ENCODE data around the gene RBKS.
A peak's percentile ranks its signal among the peaks of the same experiment; 100 is the strongest.
"Not testable (repeated sequence)": the region's sequence is repeated elsewhere in the genome, so short reads cannot be mapped to it uniquely, and the experiment has no call there.

Gene RBKS

DNA sequence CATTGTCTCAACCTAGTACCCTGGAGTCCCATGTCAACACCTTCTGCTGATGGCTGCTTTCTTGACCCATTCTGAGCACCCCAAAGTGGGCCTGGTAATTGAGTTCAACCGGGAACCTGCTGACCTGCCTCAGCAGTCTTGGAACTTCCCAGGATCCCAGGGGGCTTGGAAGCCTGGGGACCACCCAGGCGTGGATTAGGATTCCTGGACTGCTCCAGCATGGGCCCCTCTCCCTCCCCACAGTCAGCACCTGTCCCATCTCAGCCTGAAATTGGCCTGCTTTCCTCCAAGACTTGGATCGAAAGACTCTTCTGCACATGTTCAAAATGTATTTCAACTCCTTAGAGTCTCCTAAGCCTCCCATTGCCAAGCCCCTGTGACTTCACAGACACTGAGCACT, 134.1 kb downstream of the RBKS start:
- no peak for DNase-seq

DNA sequence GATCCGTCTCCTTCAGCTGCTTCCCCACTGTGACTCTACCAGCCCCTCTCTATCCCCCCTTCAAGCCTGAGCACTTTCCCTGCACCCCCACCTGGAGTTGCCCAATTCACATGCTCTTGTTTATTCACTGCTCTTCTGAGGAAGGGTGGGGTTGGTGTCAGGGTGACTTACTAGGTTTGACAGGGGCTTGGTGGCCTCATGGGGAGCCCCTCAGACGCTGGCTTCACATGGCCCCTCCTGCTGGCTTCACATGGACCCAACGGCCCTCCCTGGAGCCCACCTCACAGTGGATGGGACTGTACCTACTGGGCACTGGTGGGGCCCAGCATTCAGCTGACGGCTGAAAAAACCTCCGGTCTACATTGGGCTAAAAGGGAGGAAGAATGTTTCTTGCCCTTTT, 135.4 kb downstream of the RBKS start:
- DNase-seq: no peak

GRCh38 chr2:27754138-27754588, 136.0 kb downstream of the RBKS start:
- peak; percentile 75 to 77 for DNase-seq

GRCh38 chr2:27752551-27753237, 137.5 kb downstream of the RBKS start:
- no peak for DNase-seq

GRCh38 chr2:27751377-27751776, 138.8 kb downstream of the RBKS start:
- DNase-seq: no peak

GRCh38 chr2:27748803-27749554, 141.2 kb downstream of the RBKS start:
- DNase-seq: not testable (repeated sequence)

DNA sequence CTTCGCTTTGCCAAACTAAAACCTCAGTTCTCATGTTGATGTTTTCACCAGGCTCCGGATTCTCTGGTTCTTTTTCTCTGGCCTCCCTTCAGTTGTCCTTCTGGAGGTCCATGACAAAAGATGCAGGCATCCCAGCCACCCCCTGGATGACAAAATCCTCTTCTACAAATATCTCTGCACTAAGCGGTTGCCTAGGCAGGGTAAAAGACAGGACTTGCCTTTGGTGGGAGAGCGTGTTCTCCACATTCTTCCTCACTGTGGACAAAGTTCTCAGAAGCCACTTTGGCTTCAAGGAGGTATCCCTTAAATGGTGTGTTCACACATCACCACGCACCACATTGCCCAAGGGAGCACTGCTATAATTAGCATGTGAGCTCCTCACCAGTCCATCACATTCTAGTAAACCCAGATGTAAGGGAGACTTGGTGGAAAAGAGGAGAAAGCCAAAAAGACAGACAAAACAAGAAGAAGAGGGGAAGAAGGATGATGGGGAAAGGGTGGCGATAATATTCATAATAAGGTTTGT, 142.3 kb downstream of the RBKS start:
- DNase-seq: no peak

DNA sequence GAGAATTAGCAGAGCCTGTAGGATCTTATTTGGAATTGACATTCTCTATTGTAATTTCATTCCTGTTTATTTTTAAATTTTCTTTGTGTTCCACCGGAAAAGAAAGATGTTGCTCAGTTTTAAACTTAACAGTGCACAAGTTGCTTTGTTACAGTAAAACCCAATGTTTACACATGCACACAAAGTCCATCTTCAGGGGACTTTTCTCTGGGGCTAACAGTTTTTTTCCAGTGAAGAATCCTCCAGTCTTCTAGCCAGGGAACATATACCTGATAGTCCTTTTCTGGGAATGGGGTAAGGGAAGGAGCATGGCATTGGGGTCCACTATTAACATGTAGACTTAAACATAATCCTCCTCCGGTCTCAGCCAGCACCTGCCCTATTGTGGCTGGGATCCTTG, 143.9 kb downstream of the RBKS start:
- DNase-seq: no peak

- DNase-seq: not testable (repeated sequence)
These were observed 144.7 kb downstream of the RBKS start for GRCh38 chr2:27745494-27745893.

DNA sequence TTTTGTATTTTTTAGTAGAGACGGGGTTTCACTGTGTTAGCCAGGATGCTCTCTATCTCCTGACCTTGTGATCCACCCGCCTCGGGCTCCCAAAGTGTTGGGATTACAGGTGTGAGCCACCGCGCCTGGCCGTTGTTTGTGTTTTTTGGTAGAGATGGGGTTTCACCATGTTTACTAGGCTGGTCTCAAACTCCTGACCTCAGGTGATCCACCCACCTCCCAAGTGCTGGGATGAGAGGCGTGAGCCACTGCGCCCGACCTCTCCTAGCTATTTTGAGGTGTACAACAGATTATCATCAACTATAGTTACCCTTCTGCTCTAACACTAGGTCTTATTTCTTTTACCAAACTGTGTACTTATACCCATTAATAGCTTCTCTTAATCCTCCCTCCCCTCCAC, 147.6 kb downstream of the RBKS start:
- no peak for DNase-seq

DNA sequence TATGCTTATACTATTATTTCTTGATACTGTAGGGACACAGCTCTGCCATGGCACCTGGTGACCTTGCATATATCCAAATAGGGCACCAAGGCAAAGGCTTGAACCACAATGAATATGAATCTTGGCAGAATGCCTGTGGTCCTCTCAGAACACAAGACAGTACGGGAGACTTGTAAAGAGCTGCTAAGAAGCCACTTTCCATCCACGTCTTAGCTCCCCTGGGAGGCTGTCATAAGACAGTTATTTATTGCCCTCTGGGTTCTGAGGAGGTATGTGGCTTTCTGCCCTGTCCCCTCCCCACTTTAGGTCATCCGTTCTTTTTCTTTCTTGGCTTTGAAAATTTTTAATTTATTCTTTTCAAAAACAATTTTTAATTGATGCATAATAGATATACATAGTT, 148.5 kb downstream of the RBKS start:
- no peak for DNase-seq

DNA sequence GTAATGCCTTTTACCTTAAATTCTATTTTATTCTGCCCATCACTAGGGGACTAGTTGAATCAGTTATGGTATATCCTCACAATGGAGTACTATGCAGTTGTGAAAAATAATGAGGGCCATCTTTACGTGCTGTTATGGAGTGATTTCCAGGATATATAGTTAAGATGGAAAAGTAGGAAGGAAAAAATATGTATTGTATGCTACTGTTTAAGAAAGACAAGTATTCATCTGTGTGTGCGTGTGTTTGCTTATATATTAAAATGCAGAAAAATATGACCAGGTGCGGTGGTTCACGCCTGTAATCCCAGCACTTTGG, 151.2 kb downstream of the RBKS start:
- DNase-seq: no peak

DNA sequence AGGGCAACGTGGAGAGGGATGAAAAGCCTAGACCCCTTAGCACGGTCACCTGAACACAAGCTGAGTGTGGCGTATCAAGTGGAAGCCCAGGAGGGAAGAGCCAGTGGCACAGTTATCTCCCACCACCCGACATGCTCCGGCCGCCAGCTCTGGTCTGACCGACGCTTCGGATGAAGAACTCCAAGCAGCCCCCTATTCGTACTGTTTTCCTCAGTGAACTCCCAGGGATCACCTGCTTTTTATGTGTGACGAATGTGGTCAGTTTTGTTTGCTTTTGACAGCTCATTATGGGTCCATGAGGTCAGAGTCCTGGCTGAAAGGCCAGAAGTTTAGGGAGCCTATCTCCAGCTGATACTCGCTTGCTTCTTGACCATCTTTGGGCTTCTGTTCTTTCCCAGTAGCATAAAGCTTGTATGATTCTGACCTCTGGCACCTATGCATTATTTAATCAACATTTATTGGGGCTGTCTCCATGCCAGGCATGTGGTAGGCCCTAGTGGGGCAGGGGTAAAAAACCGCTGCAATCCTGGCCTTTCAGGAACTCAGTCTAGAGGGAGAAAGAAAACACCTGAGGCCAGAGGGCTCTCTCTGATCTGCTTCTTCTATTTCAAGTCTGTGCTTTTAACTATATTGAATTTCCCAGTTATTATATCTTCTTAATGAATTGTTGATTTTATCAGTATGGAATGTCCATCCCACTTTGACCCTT, 151.7 kb downstream of the RBKS start:
- DNase-seq: no peak

DNA sequence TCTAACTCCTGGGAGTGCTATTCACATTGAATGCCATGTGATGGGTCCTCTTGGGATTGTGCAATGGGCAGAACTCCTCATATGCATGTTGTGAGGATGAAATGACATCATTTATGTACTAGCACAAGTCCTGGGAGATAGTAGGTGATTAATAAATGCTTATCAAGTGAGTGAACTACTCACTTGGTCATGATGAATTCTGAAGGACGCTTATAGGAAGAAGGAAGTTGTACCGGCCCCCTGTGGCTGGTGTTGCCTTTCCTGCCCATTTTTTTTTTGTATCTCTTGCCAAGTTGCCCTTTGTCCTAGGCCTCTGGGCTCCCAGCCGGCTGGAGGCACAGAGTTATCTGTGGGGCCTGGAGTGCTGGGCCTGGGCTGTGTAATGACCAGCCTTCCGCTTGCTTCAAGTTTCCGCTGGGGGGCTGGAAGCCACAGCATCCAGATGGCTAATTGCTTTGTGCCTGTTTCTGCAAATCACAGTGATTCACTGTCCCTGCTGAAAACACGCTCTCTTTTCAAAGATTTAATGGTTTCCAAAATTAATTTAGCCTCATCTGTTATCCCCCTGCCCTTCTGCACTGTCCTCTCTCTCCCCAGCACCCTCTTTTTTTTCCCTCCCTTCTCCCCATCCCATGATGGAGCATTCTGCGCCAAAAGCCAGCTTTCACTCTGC, 152.4 kb downstream of the RBKS start:
- DNase-seq: no peak

DNA sequence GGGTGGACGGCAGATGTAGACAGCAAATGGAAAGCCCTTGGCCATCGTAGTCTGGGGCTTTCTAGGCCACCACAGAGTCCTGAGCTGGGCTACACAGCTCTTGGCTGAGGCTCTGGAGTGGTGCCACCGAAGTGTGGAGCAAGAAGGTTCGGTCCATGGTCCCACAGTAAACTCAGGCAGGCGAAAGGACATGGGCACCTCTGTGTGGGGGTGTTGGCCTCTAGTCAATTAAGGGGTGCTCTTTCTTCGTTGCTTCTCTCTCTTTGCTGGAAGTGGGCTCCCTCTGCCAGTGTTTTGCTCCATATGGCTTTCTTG, 153.3 kb downstream of the RBKS start:
- no peak for DNase-seq

DNA sequence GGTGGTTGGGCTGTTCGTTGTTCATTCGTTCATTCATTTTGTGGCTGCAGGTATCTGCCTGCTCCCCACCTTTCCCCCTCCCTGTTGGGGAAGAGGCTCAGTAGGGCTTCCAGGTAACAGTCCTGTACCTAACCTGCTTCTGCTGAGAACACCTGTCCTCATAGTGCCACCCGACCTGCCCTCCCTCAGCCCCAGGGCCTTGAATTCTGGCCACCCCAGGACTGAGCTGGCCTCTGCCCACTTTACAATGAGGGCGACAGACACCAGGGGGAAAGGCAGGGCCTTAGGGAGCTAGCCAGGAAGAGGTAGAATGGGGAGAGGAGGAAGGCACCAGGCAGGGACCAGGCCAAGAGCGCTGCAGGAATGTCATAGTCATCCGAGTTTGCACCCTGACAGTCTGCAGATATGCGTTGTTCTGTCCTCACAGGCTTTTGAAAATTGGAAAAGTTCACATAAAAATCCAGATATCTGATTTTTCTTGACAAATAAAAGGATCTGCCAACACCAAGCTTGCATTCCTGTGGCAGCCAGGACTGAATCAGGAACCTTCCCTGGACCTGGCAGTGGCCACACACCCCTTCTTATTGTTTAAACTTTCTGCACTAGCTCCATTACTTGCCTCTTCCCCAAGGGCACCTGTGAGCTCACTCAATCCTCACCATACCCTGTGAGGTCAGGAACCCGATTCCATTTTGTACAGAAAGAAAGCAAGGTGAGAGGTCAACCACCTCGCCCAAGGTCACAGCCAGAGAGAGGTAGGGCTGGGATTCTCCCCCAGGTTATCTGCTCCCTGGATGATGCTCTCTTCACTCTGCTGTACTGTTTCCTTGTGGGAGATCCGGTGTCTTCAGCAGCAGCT, 153.9 kb downstream of the RBKS start:
- DNase-seq: no peak

DNA sequence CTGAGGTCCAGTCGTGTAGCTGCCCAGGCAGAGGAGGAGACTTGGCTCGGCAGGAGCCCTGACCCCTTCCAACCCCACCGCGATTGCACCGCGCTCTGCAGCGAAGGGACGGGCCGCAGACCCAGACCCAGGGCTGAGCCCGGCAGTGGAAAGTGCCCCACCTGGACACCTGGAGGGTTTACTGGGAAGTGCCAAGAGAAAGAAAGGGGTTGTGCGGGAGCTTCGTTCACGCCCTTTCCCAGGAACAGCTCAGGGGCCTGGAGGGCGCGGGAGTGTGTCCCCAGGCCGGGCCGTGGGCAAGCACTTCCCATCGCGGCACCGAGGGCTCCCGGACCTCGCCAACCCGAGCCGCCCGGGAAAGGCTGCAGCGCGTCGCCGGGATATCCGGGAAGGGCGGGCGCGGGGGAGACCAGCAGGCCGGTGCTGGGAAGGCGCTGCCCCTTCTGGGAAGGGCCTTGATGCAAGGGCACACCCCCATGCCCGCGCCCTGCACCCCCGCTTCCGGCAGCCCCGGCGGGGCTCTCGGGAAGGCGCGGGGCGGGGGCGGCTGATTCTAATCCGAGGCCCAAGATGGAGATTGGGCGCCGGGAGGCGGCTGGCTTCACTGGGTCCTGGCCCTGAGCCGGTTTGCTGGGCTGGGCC, 154.8 kb downstream of the RBKS start:
- DNase-seq: peak; percentile 61 to 70

DNA sequence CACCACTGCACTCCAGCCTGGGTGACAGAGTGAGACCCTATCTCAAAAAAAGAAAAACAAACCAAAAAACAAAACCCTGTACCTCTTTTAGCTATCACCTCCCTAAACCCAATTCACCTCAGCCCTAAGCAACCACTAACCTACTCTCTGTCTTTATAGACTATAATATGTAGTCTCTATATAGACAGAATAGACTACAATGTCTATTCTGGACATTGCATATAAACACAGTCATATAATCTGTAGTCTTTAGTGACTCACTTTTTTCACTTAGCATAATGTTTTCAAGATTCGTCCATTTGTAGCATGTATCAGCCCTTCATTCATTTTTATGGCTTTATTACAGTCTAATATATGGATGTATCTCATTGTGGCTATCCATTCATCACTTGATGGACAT, 155.9 kb downstream of the RBKS start:
- no peak for DNase-seq

All from activated CD4-positive, alpha-beta T cell treated with anti-CD3 and anti-CD28 coated beads, Interleukin-2, amount 50 U/mL, for 4 hours (primary cell).